Occipital lobe (tissue), 2 donors: ENCODE measurements around the gene GPR183. TPM values are rescaled to one million over a fixed set of nuclear protein-coding genes. Genes with fewer than 3 reads are reported as not detected.

Experiments
- DNase-seq: peaks from one replicate; lab custom pipeline; 2025; lab: John Stamatoyannopoulos, UW
- total RNA-seq: library from RNA; depleted of rRNA; stranded (reverse); fragments of >200 nt; gene quantifications from one replicate; pipeline ENCODE4 v1.2.3, GENCODE V29; 2014

Gene GPR183, protein sequence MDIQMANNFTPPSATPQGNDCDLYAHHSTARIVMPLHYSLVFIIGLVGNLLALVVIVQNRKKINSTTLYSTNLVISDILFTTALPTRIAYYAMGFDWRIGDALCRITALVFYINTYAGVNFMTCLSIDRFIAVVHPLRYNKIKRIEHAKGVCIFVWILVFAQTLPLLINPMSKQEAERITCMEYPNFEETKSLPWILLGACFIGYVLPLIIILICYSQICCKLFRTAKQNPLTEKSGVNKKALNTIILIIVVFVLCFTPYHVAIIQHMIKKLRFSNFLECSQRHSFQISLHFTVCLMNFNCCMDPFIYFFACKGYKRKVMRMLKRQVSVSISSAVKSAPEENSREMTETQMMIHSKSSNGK
- total RNA-seq: 3.1 TPM

GRCh38 chr13:99307247-99307646 is at the start of gene GPR183:
Gene GPR183, minus strand, starts transcription at chr13:99307399. Its CDS starts 11,254 bp downstream, at chr13:99296145.
- DNase-seq: no peak

DNA sequence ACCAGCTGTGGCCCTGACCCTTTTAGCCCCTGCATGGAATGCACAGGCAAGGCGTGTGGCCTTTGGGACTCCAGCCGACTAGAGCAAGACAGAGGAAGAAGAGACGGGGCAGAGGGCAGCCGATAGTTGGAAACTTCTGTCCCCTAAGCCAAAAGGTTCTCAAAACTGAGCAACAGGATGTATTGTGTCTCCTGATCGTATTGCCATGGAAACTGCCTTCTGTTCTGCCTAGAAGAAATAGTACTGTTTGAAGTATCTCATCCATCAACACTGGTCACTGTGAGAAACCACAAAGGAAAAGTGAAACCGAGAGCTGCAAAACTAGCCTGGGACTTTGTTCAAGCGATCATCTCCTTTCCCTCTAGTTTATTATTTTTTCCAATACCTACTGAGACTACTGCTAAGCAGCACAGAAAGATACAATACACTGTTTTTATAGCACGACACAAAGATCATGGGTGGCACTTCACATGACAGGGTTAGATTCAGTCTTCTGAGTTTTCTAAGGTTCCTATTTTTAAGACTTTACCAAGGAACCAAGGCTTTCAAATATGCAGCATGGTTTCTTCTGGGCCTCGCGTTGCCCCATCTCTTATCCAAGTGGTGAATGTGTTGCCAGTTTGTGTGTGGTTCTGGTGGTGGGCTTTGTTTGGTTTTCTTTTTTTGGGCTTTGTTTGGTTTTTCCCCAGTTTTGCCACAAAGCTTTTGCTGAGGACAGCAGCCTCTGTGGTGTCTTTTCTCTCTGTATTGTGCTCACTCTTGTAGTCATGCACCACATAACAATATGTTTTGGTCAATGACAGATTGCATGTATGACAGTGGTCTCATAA is 49.3 kb upstream of the GPR183 start:
- no peak for DNase-seq

DNA sequence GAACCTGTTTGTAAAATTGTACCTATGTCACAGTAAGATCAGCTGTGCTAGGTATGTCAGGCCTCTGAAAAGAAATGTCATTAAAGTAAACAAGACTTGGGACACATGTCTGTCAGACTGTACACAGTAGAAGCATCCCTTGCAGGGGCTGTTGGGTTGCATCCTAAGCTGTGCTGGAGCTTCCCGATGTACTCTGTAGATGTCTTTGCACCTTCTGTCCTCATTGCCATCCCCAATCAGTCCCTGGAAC is 48.7 kb upstream of the GPR183 start:
- DNase-seq: no peak

DNA sequence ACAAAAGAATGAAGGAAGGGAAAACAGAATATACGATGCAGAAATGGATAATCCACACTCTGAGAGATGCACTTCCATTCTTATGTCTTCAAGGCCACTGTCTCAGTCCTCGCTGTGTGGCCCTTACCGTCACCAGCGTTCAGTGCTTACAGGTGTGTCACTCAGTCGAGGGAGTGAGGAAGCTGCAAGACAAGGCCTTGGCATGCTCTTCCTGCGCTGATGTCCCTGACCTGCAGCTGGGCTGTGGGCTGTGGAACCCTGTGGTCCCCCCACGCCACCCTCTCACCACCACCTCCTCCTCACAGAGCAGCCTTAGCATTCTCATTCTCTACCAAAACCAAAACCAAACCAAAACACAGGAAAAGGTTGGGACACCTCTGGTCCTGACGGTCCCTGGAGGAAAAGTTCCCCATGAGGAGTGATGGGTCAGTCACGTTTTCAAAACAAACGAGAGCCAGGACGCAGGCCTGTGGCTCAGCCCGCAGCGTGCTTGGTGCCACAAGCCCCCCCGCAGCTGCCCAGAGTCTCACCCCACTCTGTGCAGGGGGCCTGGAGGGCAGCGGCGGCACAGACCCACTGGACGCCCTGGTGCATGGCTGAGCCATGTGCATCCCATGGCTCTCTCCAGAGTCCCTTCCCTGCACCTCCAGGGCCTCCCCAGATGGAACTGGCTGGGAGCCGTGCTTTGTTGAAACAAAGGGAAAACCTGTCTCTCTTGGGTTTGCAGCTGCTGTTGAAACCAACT is 48.2 kb upstream of the GPR183 start:
- DNase-seq: no peak

GRCh38 chr13:99354371-99354951 is 47.3 kb upstream of the GPR183 start:
- no peak for DNase-seq

DNA sequence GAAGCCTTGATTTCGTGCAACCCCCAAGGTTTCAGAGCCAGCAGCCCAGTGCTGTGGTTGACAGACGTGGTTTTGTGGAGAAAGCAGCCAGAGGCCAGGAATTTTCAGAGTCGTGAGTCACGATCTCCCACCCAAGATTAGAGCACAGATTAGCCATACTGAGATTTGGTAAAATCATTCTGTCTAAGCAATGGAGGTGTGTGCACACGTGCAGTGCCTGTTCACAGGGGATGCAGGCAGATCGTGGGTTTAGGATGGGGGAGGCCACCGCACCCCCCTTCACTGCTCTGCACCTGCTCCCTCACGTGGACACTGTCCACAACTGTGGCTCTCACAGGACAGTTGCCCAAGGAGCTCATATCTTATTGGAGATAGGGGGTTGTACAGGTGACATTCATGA is 46.6 kb upstream of the GPR183 start:
- no peak for DNase-seq

- no peak for DNase-seq
These were observed 46.0 kb upstream of the GPR183 start for GRCh38 chr13:99353246-99353600.

DNA sequence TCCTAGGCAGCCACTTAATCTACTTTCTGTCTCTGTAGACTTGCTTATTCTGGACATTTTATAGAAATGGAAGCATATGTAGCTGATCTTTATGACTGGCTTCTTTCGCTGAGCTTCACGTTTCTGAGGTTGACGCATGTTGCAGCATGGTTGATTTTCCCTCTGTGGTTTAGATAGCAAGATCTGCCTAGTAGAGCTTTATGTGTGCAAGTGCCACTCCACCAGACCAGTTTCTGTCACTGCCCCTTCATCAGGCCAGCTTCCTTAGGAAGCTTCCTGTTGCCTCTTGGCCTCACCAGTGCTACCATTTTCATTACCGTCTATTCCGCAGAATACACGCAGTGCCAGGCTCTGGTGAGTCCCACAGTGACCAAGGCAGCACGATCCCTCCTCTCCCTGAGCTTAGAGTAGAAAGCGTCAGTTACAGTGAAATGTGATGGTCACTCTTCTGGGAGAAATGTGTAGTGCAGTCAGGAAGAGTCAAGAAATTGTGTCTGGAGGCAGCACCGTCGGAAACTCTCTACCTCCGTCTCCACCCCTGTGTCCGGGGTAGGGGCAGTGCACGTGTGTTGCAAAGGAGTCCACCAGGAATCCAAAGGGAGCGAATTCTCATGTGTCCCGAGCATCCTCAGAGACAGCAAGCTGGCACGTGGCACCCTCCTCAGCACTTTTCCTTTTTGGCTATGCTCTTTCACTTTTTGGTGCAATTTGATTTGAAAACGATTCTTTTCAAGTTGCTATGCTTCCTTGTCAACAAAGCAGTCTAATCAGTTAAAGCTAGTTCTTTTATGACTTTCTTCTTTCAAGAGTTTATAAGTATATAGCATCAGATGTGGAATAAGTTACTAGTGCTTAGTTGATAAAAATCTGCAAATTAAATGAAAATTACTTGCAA is 45.4 kb upstream of the GPR183 start:
- DNase-seq: no peak

DNA sequence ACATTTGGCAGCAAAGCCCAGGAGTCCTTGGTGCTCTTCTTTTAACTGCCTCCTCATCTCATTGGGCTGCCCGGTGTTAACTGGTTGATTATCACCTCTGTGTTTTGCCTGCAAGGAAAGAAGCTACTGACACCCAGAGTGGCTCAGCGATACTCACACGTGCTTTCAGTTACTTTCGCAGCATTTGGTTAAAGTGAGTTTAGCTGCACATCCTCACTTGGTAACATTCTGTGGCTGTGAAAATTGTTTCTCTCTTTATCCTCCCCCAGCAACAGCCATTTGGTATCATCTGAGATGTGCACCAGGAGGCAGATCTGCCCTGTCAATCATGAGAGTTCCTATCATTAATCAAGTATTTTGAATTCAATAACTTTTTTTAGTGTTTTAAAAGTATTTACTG is 44.6 kb upstream of the GPR183 start:
- DNase-seq: no peak

DNA sequence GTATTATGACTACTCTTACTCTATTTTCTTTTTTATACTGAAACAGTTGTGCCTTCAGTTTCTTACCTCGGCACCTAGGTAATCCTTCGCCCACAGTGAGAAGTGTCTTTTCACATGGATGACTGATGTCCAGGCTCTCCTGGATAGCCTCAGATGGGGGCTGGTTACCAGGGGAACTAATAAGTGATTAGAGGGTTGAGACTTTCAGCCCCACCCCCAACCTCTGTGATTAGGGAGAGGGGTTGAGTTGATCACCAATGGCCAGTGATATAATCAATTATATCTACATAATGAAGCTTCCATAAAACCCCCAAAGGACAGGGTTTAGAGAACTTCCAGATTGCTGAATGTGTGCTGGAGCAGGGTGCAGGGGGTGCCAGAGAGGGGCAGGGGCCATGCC is 43.0 kb upstream of the GPR183 start:
- DNase-seq: no peak

DNA sequence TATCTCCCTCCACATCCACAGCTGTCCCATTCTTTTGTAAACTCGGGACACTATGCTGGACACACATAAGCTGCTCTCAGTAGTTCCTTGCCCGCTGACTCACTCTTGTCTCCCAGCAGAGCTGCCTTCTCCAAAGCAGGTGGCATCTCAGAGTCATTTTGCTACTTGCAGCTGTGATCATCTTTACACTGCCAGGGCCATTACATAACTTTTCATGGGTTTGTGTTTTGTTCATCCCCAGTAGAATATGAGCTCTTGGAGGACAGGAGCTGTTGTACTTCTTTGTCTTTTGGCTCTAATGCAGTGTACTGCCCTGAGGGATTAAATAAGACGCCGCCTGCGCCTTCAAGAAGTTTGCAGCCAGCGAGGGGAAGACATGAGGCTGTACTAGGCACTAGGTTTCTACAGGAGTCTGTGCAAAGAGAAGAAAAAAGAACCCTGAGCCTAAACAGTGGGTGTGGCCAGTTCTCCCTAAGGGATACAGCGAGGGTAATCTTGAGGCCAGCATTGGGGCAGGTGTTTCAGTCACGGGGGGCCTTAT is 40.8 kb upstream of the GPR183 start:
- DNase-seq: peak; percentile 53

DNA sequence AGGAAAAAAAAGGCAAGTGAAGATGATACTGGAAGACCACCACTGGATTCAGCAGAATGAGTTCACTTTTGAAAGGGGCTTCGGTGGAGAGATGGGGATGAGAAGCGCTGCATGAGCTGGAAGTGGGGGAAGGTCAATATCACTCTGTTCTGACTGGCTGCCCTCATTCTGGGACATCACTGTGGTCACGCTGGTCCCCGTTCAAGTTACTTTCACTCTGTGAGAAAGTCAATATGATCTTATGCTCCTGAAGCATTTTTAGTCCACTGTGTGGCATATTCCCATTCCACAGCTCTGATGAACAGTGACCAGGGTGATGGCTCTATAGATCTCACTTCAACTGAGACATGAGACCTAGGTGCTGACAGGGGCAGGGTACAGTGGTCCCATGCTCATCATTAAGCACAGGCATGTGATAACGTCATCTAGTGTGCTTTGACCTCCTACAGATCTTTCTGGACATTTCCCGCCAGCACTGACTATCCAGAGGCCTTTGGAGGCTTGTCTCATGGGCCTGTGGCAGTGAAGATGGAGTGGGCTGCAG is 40.2 kb upstream of the GPR183 start:
- no peak for DNase-seq

DNA sequence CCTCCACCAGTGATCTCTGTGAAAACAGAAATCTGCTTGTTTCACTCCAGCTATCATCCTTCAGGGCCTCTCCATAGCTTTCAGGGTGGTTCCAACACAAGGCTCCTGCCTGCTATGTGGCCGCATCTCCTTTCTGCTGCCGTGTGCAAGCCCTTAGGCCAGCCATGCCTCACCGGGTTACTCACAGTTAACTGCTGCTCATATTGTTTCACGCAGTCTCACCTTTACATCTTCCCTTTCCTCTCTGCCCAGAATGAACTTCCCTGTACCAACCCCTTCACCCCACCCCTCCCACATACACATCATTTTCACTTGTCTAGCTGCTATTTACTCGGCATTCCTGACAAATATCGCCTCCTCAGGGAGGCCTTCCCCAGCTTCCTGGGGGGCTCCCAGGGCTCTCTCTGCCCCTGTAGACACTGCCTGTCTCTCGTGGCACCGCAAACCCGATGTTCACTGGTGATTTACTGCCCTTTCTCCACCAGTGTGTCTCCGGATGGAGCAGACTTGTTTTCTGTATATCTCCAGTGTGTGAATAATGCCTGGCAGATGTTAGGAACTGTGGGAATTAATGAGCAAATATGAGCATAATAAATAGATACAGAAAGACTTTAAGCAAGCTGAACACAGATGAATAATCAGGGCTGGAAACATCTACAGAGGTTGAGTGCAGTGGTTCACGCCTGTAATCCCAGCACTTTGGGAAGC is 39.3 kb upstream of the GPR183 start:
- DNase-seq: no peak

DNA sequence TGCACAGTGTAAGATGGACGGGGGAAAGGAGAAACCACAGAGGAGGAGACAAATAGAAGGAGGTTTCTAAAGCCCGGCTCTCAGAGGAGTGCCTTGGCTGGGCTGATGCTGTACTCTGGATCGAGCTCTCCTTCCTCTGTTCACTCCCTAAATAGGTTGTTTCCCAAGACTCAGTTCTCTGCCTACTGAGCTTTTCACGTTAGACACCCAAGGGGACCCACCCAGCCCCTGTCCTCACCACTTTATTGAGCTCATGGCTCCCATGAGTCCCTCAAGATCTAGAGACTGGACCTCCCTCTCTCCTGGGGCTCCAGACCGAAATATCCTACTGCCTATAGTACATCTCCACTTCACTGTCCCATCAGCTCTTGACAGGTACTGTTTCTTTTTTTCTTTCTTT is 38.1 kb upstream of the GPR183 start:
- no peak for DNase-seq

DNA sequence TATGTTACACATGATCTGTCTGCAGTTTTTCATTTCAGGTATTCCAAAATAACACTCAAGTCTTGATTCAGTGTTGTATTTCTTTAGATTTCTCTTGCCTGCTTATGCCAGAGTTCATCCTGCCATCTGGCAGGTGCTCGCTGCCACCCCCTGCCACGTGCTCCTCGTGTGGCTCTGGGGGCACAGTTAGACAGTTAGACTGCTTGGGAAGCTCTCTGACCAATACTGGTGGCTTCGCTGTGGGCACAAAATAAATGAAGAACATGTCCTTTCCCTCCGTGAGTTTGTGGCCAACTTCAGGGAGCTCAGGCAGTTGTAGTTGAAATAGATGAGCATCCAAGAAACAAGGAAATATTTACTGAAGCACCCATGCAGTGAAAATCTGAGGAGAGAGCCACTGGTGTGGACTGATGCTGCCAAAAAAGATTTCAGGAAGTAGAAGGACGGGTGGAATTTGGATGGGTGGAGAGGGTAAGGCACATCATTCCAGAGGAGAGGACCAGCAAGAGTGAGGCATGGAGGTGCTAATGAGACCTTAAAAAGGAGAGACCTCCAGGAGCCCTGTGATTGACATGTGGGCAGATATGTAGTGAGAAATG is 37.5 kb upstream of the GPR183 start:
- no peak for DNase-seq

GRCh38 chr13:99342723-99343315 is 35.6 kb upstream of the GPR183 start:
- DNase-seq: no peak

DNA sequence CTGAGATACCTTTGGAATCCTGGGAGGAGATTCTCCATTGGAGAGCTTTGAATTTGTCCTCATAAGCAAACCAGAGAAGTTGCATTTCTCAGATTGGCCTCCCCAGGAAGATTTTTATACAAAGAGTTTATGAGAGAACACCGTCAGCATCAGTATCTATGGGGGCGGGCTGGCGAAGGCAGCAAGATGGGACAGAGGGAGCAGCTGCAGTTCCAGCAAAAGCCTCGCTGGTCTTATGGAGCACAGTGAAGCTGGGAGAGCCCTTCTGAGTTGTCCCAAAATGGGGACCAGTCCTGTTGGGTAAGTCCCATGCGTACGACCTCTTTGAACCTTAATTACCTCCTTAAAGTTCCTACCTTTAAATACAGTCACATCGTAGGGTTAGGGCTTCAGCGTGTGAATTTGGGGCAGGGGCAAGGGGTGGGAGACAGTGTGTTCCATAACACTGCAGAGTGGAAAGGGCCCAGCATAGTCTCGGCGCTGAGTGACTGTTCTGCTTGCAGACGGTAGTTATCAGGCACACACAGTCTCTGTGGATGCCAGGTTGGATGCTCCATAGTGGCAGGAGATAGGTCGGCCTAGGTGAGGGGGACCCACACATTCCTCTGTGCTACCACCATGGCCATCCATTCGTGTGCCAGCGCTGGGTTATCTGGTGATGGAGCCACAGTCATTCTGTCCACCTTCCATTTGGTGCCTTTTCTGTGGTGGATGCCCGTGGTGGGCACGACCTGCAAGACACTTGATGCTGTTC is 34.9 kb upstream of the GPR183 start:
- DNase-seq: no peak

- DNase-seq: no peak
These were observed 33.4 kb upstream of the GPR183 start for GRCh38 chr13:99340638-99341037.
